Lower lobe of right lung (tissue), 2 donors: Measurements from ENCODE around the gene KLF12. TPM values are rescaled to one million over a fixed set of nuclear protein-coding genes. Genes with fewer than 3 reads are reported as not detected.

ENCODE experiments used
- ATAC-seq, 2 donors: fragments of 200-7000 bp; cut with Tn5 transposase; one replicate each; pipeline ENCODE4 v1.9.1; 2020 to 2022; ENCODE audit warnings: mild to moderate bottlenecking in 2 of 2, moderate library complexity in 2 of 2
- DNase-seq: peaks from one replicate; pipeline ENCODE4 v3.0.0-alpha.2; 2020
- H3K27ac ChIP-seq: fragments of 200-600 bp; one replicate; pipeline ENCODE4 v1.8.0; 2022
- H3K27me3 ChIP-seq: fragments of 200-600 bp; one replicate; pipeline ENCODE4 v1.8.0; 2022; ENCODE audit warnings: low read depth
- H3K36me3 ChIP-seq: fragments of 200-600 bp; one replicate; pipeline ENCODE4 v1.8.0; 2022; ENCODE audit warnings: mild to moderate bottlenecking
- H3K4me1 ChIP-seq: fragments of 200-600 bp; one replicate; pipeline ENCODE4 v1.8.0; 2022
- H3K4me3 ChIP-seq: fragments of 200-600 bp; one replicate; pipeline ENCODE4 v1.8.0; 2022; ENCODE audit warnings: mild to moderate bottlenecking
- H3K9me3 ChIP-seq: fragments of 200-600 bp; one replicate; pipeline ENCODE4 v1.8.0; 2022
- CTCF ChIP-seq: fragments of 200-600 bp; IDR thresholded peaks from one replicate; pipeline ENCODE4 v1.8.0; 2022; ENCODE audit warnings: antibody characterized with exemption, mild to moderate bottlenecking
- intact Hi-C: fragments of 100-400 bp; cut with DNase I; formaldehyde crosslinking; loops from one replicate; pipeline ENCODE4 v1.11.0; 2022
- total RNA-seq: library from RNA; stranded (reverse); fragmentation: NEBNext Ultra II Directional; extraction: Animal tissue kit (Norgen Biotek cat#: 25700); gene quantifications from one replicate; pipeline ENCODE4 v1.2.1, GENCODE V29; 2021
- donor health status: DM: no; HTN: yes; CAD: no; lungs with severe emphysema.

The KLF12 gene
- total RNA-seq, 1 donor from 2014 or later = 11.3 TPM

- no peak overlapping the region for H3K27ac ChIP-seq
- H3K36me3 ChIP-seq = no peaks in the 10 kb centered on the region
- H3K4me1 ChIP-seq = no peaks in the 10 kb centered on the region
- intact Hi-C loops = no loop called here
- DNase-seq (no peak), ATAC-seq (no peak)
- no peak for TF ChIP-seq CTCF
- no peaks in the 10 kb centered on the region for H3K9me3 ChIP-seq
- H3K27me3 ChIP-seq = no peaks in the 10 kb centered on the region
- H3K4me3 ChIP-seq = no peak overlapping the region
Observed at GRCh38 chr13:74169676-74170075, 35.5 kb upstream of the KLF12 start.

GRCh38 chr13:74168263-74168675 lies 34.1 kb upstream of the KLF12 start:
- no peak overlapping the region for H3K4me3 ChIP-seq
- DNase-seq (no peak), ATAC-seq (no peak)
- H3K36me3 ChIP-seq = no peaks in the 10 kb centered on the region
- no peak overlapping the region for H3K27ac ChIP-seq
- H3K9me3 ChIP-seq = no peaks in the 10 kb centered on the region
- no peaks in the 10 kb centered on the region for H3K27me3 ChIP-seq
- H3K4me1 ChIP-seq = no peaks in the 10 kb centered on the region
- no peak for TF ChIP-seq CTCF
- intact Hi-C loops = no loop called here

GRCh38 chr13:74166261-74167004 lies 32.2 kb upstream of the KLF12 start:
- Histone ChIP-seq H3K36me3 (no peaks in the 10 kb centered on the region), H3K27ac (no peak overlapping the region), H3K9me3 (no peaks in the 10 kb centered on the region), H3K4me1 (no peaks in the 10 kb centered on the region), H3K27me3 (no peaks in the 10 kb centered on the region), H3K4me3 (no peak overlapping the region)
- intact Hi-C loops = no loop called here
- TF ChIP-seq CTCF = no peak
- DNase-seq (no peak), ATAC-seq (no peak)

- no peak for TF ChIP-seq CTCF
- ATAC-seq = no peak
- Histone ChIP-seq H3K27ac (no peak overlapping the region), H3K4me3 (no peak overlapping the region), H3K4me1 (no peaks in the 10 kb centered on the region), H3K27me3 (no peaks in the 10 kb centered on the region), H3K9me3 (no peaks in the 10 kb centered on the region), H3K36me3 (no peaks in the 10 kb centered on the region)
- no peak for DNase-seq
- intact Hi-C loops = no loop called here
Observed at GRCh38 chr13:74162782-74163181, 28.6 kb upstream of the KLF12 start.

GRCh38 chr13:74162135-74162534 lies 27.9 kb upstream of the KLF12 start:
- Histone ChIP-seq H3K36me3 (no peaks in the 10 kb centered on the region), H3K27me3 (no peaks in the 10 kb centered on the region), H3K4me1 (no peaks in the 10 kb centered on the region), H3K27ac (no peak overlapping the region), H3K9me3 (no peaks in the 10 kb centered on the region), H3K4me3 (no peak overlapping the region)
- no peak for TF ChIP-seq CTCF
- no peak for ATAC-seq
- DNase-seq = no peak
- intact Hi-C loops = no loop called here
